GM21723 (cell line): ENCODE data around the gene SCOC.
"Not testable (repeated sequence)": the region's sequence is repeated elsewhere in the genome, so short reads cannot be mapped to it uniquely, and the experiment has no call there.

Experiments
- ATAC-seq: cut with Tn5 transposase; IDR thresholded peaks from one replicate; pipeline ENCODE4 v1.9.1; 2021; ENCODE audit warnings: mild to moderate bottlenecking, moderate library complexity; ENCODE audit not compliant: unreplicated experiment

The SCOC gene

DNA sequence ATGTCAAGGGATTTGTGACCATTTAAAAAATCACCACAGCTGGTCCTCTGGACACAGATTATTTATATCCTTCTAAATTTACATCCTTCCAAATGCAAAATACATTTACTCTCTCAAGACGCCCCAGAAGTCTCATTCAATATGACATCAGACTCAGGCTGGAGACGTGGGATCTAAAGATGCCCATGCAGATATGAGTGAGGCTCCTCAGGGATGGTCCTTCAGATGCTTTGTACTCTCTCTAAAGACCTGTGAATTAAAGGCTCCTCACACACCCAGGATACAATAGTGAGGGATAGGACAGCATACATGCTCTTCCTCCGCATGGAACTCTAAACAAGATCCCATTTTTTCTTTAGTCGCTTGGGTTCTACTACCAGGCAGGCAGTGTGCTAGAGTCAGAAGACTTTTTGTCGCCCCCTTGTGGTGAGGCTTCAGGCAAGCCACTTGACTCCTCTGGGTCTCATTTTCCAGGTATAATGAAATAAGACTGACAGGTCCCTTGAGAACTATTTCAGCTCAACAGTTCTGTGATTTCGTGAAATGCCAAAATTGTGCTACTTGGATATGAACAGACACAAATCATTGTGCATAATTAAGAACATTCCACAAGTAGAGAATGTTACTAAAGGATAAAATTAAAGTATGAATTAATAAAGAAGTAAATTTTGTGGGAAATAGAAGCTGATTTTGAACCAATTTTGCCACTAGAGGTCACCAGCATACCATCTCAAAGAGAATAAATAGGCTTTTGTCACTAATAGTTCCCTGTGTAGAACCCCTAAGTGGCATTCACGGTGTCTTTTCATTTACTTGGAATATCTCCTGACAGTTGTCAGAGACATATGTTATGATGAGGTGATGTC is 13.7 kb upstream of the SCOC start:
- ATAC-seq = peak; percentile 97

DNA sequence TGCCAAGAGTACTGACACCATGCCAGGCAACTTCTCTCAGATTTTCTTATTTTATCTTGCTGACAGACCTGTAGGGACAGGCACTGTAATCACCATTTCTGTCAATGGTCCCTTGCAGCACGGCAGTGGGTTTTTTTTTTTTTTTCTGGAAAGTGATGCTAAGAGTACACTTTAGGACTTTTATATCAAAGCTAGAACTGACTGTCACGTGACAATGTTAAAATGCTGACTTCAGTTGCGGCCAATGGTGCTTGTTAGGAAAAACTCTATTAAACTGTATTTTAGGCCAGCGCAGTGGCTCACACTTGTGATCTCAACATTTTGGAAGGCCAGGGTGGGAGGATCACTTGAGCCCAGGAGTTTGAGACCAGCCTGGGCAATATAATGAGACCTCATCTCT is 12.3 kb upstream of the SCOC start:
- no peak for ATAC-seq

GRCh38 chr4:140363051-140363450 is 10.4 kb upstream of the SCOC start:
- ATAC-seq = no peak

DNA sequence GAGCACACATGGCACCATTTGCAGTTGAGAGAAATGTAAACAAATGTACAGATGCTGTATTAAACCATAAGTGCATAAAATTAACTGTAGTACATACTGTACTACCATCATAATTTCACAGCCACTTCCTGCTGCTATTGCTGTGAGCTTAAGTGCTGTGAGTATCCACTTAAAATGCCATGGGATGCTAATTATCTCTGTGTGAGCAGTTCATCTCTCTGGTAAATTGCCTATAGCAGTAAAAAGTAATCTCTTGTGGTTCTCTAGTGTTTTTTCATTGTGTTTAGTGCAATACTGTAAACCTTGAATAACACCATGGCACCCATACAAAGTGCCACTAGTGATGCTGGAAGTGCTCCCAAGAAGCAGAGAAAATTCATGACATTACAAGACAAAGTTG is 9.9 kb upstream of the SCOC start:
- no peak for ATAC-seq

DNA sequence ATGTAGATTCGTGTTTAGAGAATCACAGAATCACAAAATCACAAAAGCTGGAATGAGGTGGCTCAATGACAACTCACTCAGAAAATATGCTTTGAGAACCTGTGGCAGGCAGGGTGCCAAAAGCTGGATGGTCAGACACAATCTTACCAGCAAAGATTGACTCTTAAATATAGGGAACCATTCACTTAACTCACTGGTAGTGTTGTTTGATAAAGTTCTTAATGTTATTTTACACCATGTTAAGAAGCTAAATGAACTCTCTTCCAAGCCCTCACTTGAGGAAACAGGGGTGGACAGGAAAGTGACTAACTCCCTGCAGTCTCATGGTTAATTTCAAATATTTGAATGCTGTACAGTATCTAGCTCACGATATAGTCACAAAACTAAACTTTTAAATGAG is 5.7 kb upstream of the SCOC start:
- no peak for ATAC-seq

DNA sequence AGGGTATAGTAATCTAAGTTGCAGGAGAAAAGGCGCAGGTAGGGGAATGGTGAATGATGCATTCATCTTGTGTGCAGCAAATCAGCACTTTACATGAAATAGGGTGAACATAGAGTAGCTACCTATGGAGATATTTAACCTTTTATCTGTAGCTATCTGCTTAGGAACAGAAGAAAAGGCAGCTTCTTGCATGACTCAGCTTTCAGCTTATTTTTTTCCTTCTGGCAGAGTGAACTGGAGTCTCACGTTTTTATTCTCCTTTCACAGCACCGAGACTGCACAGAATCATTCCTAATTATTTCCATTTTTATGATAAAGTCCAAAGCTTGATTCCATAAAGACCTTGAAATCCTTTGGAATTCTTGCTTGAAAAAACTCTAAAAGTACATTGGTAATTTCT is 4.8 kb upstream of the SCOC start:
- ATAC-seq = no peak

DNA sequence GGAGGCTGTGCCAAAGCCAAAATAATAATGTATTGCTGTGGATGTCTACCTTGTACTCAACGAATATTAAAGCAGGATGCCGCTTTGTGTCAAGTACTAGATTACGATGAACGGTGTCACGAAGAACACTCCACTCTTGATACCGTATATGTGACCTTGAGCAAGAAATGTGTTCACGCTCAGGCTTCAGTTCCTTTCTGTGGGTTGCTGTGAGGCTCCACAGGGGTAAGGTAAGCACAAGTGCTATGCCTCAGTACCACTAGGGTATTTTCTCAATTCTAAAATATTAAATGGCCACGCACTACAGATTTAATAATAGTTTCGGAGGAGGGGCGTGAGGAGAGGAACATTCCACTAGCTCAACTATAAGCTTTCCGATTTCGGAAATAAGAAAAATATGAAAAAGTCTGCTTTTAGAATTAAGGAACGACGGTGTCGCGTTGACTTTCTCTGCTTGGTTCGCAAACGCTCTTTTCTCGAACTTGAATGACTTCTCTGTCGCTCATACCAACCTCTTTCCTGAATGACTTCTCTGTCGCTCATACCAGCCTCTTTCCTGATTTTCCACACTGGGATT is 607 bp upstream of the SCOC start:
- ATAC-seq = peak; percentile 46

GRCh38 chr4:140374130-140374477 is 658 bp downstream of the SCOC start:
- ATAC-seq = no peak

GRCh38 chr4:140382732-140383131 is 9.3 kb downstream of the SCOC start:
- ATAC-seq = no peak

GRCh38 chr4:140388015-140388414 is 14.6 kb downstream of the SCOC start:
- no peak for ATAC-seq

- no peak for ATAC-seq
These were observed 22.2 kb downstream of the SCOC start for GRCh38 chr4:140395668-140396067.

- no peak for ATAC-seq
These were observed 26.7 kb downstream of the SCOC start for GRCh38 chr4:140400111-140400510.

- ATAC-seq = no peak
These were observed 32.8 kb downstream of the SCOC start for GRCh38 chr4:140406292-140406691.

GRCh38 chr4:140408974-140409373 is 35.5 kb downstream of the SCOC start:
- no peak for ATAC-seq

DNA sequence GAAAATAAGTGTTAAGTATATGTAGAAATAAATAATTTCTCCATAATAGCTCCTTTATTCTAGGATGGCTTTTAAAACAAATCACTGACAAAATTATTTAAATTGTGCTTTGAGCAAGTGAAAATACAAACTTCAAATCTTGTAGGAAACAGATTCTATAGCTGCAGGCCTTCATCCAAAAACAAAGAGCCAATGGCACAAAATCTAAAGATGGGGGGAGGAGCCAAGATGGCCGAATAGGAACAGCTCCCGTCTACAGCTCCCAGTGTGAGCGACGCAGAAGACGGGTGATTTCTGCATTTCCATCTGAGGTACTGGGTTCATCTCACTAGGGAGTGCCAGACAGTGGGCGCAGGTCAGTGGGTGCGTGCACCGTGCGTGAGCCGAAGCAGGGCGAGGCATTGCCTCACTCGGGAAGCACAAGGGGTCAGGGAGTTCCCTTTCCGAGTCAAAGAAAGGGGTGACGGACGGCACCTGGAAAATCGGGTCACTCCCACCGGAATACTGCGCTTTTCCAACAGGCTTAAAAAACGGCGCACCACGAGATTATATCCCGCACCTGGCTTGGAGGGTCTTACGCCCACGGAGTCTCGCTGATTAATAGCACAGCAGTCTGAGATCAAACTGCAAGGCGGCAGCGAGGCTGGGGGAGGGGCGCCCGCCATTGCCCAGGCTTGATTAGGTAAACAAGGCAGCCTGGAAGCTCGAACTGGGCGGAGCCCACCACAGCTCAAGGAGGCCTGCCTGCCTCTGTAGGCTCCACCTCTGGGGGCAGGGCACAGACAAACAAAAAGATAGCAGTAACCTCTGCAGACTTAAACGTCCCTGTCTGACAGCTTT is 39.9 kb downstream of the SCOC start:
- not testable (repeated sequence) for ATAC-seq

- no peak for ATAC-seq
These were observed 49.7 kb downstream of the SCOC start for GRCh38 chr4:140423106-140423505.

- ATAC-seq = peak; percentile 14
These were observed 53.2 kb downstream of the SCOC start for GRCh38 chr4:140426610-140427105.

DNA sequence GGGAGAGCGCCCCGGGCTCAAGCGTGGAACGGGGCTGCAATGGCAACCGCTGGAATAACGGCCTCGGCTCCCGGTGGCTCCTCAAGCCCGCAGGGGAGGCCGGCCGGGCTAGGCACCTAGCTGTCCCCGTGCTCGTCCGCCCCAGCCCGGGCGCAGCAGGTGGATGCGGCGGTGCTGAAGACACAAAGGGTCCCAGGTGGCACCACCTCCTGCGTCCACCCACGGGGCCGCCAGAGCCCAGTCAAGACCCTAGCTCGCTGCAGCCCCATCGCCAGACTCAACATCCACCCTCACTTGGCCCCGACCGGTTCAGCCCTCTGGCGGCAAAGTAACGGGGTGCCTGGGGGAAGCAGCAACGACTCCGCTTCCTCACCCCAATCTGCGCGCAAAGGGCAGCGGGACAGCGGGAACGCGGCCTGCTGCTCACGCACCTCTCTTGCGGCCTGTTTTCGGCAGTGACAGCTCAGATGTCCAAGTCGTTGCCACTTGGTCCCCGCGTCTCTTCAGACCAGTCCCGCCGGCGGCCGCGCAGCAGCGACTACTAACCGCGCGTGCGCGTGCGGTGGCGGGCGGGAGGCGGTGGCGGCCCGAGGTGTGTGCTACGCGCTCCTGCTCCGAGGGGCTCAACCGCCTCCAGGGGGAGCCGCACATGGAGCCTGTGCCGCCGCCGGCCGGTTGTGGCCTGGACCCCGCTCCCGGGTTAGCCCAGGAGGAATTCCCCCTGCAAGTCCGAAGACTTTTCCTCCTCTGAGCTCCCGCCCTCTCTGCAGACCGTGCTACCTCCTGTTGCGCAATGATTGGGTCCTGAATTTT is 53.9 kb downstream of the SCOC start, which contains the start of gene CLGN:
Gene CLGN, minus strand, starts transcription at position 543 of the 813 bp plus-strand sequence. CDS start 14,570 bp downstream, outside the sequence.
- ATAC-seq = peak; percentile 88

DNA sequence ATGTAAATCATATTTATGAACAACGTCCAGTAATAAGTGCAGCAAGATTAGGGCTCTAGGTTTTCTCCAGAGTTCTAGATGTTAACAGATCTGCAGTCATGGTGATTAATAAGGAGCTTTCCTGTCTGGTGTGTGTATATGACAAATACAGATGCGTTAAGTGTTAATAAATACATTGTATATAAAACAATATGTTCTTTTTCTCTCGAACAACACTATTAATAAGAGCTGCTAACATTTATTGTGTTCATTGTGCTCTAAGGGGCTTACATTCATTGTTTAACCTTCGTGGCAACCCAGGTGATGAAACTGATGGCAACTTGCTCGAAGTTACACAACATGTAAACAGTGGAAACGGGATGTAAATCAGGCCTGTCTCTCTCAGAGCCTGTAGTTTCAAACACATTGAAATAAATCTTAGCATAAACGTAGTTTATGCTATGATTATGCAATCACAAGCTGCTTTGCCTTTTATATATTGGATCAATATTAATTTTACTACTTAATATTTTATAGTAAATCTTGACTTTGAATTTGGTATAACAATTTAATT is 54.5 kb downstream of the SCOC start:
- ATAC-seq = no peak
